Fibroblast of lung (primary cell): ENCODE data around the gene C16orf96. TPM values are rescaled to one million over a fixed set of nuclear protein-coding genes. Genes with fewer than 3 reads are reported as not detected.

ENCODE experiments used
- DNase-seq, 2 donors: peaks; one replicate each; pipeline versions ENCODE4 v3.0.0 to v3.0.0-alpha.2; 2010; ENCODE audit warnings: low read depth in 2 of 2
- H2AFZ ChIP-seq: 2 replicates; pipeline ENCODE4 v1.5.1; 2012; ENCODE audit warnings: low read length, control low read depth, inconsistent platforms
- H3K27ac ChIP-seq: 2 replicates; pipeline ENCODE4 v1.5.1; 2011; ENCODE audit warnings: low read length, control low read depth; ENCODE audit not compliant: insufficient read depth
- H3K27me3 ChIP-seq: 2 replicates; pipeline ENCODE4 v1.5.1; 2011; ENCODE audit warnings: mild to moderate bottlenecking, low read length; ENCODE audit not compliant: control insufficient read depth, insufficient read depth
- H3K36me3 ChIP-seq: 2 replicates; pipeline ENCODE4 v1.5.1; 2011; ENCODE audit warnings: low read length; ENCODE audit not compliant: control insufficient read depth, insufficient read depth
- H3K4me1 ChIP-seq: 2 replicates; pipeline ENCODE4 v1.5.1; 2011; ENCODE audit warnings: low read length; ENCODE audit not compliant: control insufficient read depth, insufficient read depth; ENCODE audit errors: extremely low read depth
- H3K4me2 ChIP-seq: 2 replicates; pipeline ENCODE4 v1.5.1; 2011; ENCODE audit warnings: low read length, control low read depth; ENCODE audit not compliant: insufficient read depth; ENCODE audit errors: extremely low read depth
- H3K4me3 ChIP-seq, 4 experiments: fragments of 200-600 bp in 1 of 4; sonication (generic) in 1 of 4; replicated peaks in 1 of 4; 2 replicates each; pipeline ENCODE4 v1.5.1; 2011 to 2016; ENCODE audit warnings: low read length in 4 of 4, low read depth in 3 of 4, mild to moderate bottlenecking in 3 of 4, control low read depth in 2 of 4, inconsistent platforms in 1 of 4, mixed read lengths in 1 of 4; ENCODE audit not compliant: insufficient read depth in 1 of 4; ENCODE audit errors: control extremely low read depth in 1 of 4
- H3K79me2 ChIP-seq: 2 replicates; pipeline ENCODE4 v1.5.1; 2012; ENCODE audit warnings: mild to moderate bottlenecking, low read length, inconsistent platforms; ENCODE audit not compliant: control insufficient read depth, insufficient read depth
- H3K9ac ChIP-seq: 2 replicates; pipeline ENCODE4 v1.5.1; 2011; ENCODE audit warnings: mild to moderate bottlenecking, low read length, control low read depth; ENCODE audit not compliant: insufficient read depth
- H3K9me3 ChIP-seq: 2 replicates; pipeline ENCODE4 v1.5.1; 2012; ENCODE audit warnings: low read depth, low read length; ENCODE audit not compliant: control insufficient read depth, insufficient read depth
- H4K20me1 ChIP-seq: 2 replicates; pipeline ENCODE4 v1.5.1; 2011; ENCODE audit warnings: low read length; ENCODE audit not compliant: control insufficient read depth, insufficient read depth; ENCODE audit errors: extremely low read depth
- EZH2 ChIP-seq: IDR thresholded peaks from 2 replicates; pipeline ENCODE4 v1.5.1; 2012; ENCODE audit warnings: low read length, control low read depth, mild to moderate bottlenecking; ENCODE audit errors: missing control alignments
- polyA plus RNA-seq, 2 donors: library from polyadenylated mRNA; depleted of rRNA in 1 of 2; stranded (reverse) in 1 of 2; unstranded in 1 of 2; fragments of >200 nt; gene quantifications; 2 replicates each; pipeline ENCODE4 v1.2.1, GENCODE V29; 2011 to 2012; ENCODE audit warnings: missing spikeins in 1 of 2
- total RNA-seq: library from RNA; depleted of rRNA; stranded (reverse); fragments of >200 nt; gene quantifications from 2 replicates; pipeline ENCODE4 v1.2.1, GENCODE V29; 2014
- TF ChIP-seq, protein P1 (sequence below), 2 donors: IDR thresholded peaks in 1 of 2; conservative IDR thresholded peaks in 1 of 2; 1 replicate in 1 of 2; 2 replicates in 1 of 2; pipeline ENCODE4 v1.5.1; 2011 to 2012; ENCODE audit warnings: low read length in 2 of 2, control low read depth in 1 of 2, inconsistent platforms in 1 of 2, low read depth in 1 of 2, mild to moderate bottlenecking in 1 of 2

C16orf96 gene
- total and polyA plus RNA-seq, 2 donors (not counting 1 experiment from before 2014, with no cell fraction given) = under 0.01 TPM; not detected in 1

DNA sequence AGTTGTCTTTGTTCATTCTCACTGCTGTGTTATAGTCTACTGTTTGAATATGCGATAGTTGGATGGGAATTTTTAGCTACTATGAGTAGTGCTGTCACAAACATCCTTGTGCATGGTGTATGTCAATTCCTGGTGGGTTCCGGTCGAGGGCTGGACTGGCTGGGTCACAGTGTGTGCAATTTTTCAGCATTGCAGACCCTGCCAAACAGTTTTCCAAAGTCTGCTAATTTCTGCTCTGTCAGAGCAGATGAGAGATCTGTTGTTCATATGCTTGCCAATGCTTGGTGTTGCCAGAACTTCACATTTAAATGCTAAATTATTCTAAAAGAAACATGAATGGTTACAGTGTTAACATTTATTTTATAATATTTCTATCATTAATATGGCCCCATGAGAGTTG lies 3.6 kb upstream of the C16orf96 start:
- TF ChIP-seq EZH2 = no peak
- TF ChIP-seq, protein P1, sequence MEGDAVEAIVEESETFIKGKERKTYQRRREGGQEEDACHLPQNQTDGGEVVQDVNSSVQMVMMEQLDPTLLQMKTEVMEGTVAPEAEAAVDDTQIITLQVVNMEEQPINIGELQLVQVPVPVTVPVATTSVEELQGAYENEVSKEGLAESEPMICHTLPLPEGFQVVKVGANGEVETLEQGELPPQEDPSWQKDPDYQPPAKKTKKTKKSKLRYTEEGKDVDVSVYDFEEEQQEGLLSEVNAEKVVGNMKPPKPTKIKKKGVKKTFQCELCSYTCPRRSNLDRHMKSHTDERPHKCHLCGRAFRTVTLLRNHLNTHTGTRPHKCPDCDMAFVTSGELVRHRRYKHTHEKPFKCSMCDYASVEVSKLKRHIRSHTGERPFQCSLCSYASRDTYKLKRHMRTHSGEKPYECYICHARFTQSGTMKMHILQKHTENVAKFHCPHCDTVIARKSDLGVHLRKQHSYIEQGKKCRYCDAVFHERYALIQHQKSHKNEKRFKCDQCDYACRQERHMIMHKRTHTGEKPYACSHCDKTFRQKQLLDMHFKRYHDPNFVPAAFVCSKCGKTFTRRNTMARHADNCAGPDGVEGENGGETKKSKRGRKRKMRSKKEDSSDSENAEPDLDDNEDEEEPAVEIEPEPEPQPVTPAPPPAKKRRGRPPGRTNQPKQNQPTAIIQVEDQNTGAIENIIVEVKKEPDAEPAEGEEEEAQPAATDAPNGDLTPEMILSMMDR (conservative IDR thresholded peaks at IDR 0.05 in 1 of 2, IDR thresholded peaks at IDR 0.05 in 1 of 2; ENCODE audit: low read depth in 1 of 2, low read length in 2 of 2) = no peak
- Histone ChIP-seq H2AFZ (no peak overlapping the region), H3K27me3 (peaks cover 20% of the 10 kb centered on the region), H3K4me3 (no peak overlapping the region), H3K4me2 (no peak overlapping the region), H4K20me1 (no peaks in the 10 kb centered on the region), H3K4me1 (no peaks in the 10 kb centered on the region), H3K9ac (no peak overlapping the region), H3K9me3 (no peaks in the 10 kb centered on the region), H3K27ac (no peak overlapping the region), H3K36me3 (no peaks in the 10 kb centered on the region), H3K79me2 (no peaks in the 10 kb centered on the region)
- DNase-seq = no peak

DNA sequence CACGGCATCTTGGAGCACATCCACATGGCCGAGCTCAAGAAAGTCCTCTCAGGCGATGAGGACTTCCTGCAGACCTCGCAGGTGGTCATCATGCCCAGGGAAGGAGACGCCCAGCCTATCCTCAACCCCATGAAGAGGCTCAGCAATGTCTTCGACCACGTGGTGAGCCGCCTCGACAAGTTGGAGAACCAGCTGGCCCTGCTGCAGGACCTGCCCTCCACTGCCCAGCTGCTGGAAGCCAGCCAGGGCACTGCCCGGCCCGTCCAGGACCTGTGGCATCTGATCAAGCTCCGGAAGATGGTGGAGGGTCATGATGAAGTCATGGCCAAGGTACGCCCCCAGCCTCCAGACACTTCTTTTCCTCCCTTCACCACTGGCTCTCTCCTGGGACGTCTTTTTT lies 440 bp downstream of the C16orf96 start:
- TF ChIP-seq, protein P1 (conservative IDR thresholded peaks at IDR 0.05 in 1 of 2, IDR thresholded peaks at IDR 0.05 in 1 of 2; ENCODE audit: low read depth in 1 of 2, low read length in 2 of 2) = no peak
- TF ChIP-seq EZH2 = no peak
- no peak for DNase-seq
- Histone ChIP-seq H3K36me3 (no peaks in the 10 kb centered on the region), H2AFZ (no peak overlapping the region), H3K4me3 (no peak overlapping the region), H3K9me3 (no peaks in the 10 kb centered on the region), H3K4me1 (no peaks in the 10 kb centered on the region), H3K4me2 (no peak overlapping the region), H3K27me3 (peaks cover 22% of the 10 kb centered on the region), H3K79me2 (no peaks in the 10 kb centered on the region), H4K20me1 (no peaks in the 10 kb centered on the region), H3K9ac (no peak overlapping the region), H3K27ac (no peak overlapping the region)

DNA sequence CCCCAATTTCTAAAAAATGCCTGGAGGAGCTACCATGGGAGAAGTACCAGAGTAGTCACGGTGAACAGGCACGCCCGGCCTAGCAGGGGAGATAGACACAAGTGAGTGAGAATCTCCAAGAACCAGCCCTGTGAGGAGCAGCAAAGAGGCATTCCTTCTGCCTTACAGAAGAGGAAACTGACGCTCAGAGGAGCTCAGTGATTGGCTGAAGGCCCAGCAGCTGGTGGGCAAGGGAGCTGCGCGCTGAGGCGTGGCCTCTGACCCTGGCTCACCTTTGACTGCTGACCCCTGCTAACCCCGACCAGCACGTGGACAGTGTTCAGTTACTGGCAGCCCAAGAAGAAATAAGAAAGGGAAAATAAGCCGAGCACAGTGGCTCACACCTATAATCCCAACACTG lies 1.8 kb downstream of the C16orf96 start:
- TF ChIP-seq, protein P1 (conservative IDR thresholded peaks at IDR 0.05 in 1 of 2, IDR thresholded peaks at IDR 0.05 in 1 of 2; ENCODE audit: low read depth in 1 of 2, low read length in 2 of 2) = no peak
- TF ChIP-seq EZH2 = no peak
- H3K4me1 ChIP-seq = no peaks in the 10 kb centered on the region
- no peak overlapping the region for H3K4me3 ChIP-seq
- H3K4me2 ChIP-seq = no peak overlapping the region
- no peaks in the 10 kb centered on the region for H4K20me1 ChIP-seq
- no peak overlapping the region for H2AFZ ChIP-seq
- H3K79me2 ChIP-seq = no peaks in the 10 kb centered on the region
- H3K9ac ChIP-seq = no peak overlapping the region
- H3K36me3 ChIP-seq = no peaks in the 10 kb centered on the region
- DNase-seq = no peak
- peaks cover 14% of the 10 kb centered on the region for H3K27me3 ChIP-seq
- no peak overlapping the region for H3K27ac ChIP-seq
- H3K9me3 ChIP-seq = no peaks in the 10 kb centered on the region
